ENCODE measurements around the gene PRKCH.

GRCh38 chr14:61416591-61416990 lies 95.2 kb downstream of the PRKCH start:
- no peak for TF ChIP-seq MAZ (IDR thresholded peaks at IDR 0.05; ENCODE audit: borderline replicate concordance, low read depth, low read length)
- no peak for TF ChIP-seq CEBPB (IDR thresholded peaks at IDR 0.05)
- no peak for TF ChIP-seq CTCF (IDR thresholded peaks at IDR 0.05)
- no peak for TF ChIP-seq RAD21 (conservative IDR thresholded peaks at IDR 0.05 in 1 of 2, IDR thresholded peaks at IDR 0.05 in 1 of 2)
- TF ChIP-seq POLR2A (IDR thresholded peaks at IDR 0.05; ENCODE audit: low read length): no peak
- no peak for TF ChIP-seq REST (IDR thresholded peaks at IDR 0.05)
- TF ChIP-seq RFX5 (IDR thresholded peaks at IDR 0.05): no peak
- no peak for TF ChIP-seq HOXA7 (CRISPR knock-in tag; IDR thresholded peaks at IDR 0.05)
- TF ChIP-seq MYC (IDR thresholded peaks at IDR 0.05; ENCODE audit: borderline replicate concordance, low read length): no peak
- TF ChIP-seq CBX8 (IDR thresholded peaks at IDR 0.05): no peak
- TF ChIP-seq MAFK (IDR thresholded peaks at IDR 0.05; ENCODE audit: partially characterized antibody): no peak
- no peak for TF ChIP-seq NFE2L2 (conservative IDR thresholded peaks at IDR 0.05; ENCODE audit: low read length)
- TF ChIP-seq ELK1 (IDR thresholded peaks at IDR 0.05; ENCODE audit: low read depth, low read length): no peak
- TF ChIP-seq NR3C1 (IDR thresholded peaks at IDR 0.05): no peak

Data from A549 (cell line).